ENCODE results near the gene CC2D2A. TPM values are rescaled to one million over a fixed set of nuclear protein-coding genes. Genes with fewer than 3 reads are reported as not detected.

Gene CC2D2A
- total RNA-seq, 1 donor from 2014 or later, result 24.0 TPM

- H3K4me1 Mint-ChIP-seq, result peaks cover 3% of the 10 kb centered on the region
- H3K4me3 Mint-ChIP-seq, result no peak overlapping the region
- H3K36me3 Mint-ChIP-seq, result peaks cover 34% of the 10 kb centered on the region
Measured at GRCh38 chr4:15541941-15542340, 72.3 kb downstream of the CC2D2A start.

GRCh38 chr4:15542760-15543159 lies 73.1 kb downstream of the CC2D2A start:
- TF ChIP-seq CTCF (IDR thresholded peaks at IDR 0.05; ENCODE audit: unreplicated experiment), result no peak
- H3K4me3 Mint-ChIP-seq, result no peak overlapping the region
- no peak overlapping the region for H3K27ac Mint-ChIP-seq
- peaks cover 34% of the 10 kb centered on the region for H3K36me3 Mint-ChIP-seq
- no peaks in the 10 kb centered on the region for H3K9me3 Mint-ChIP-seq
- no peaks in the 10 kb centered on the region for H3K27me3 Mint-ChIP-seq (ENCODE audit: low read depth)
- H3K4me1 Mint-ChIP-seq, result peaks cover 3% of the 10 kb centered on the region
- DNase-seq (ENCODE audit: low spot score in 2 of 2, unreplicated experiment in 2 of 2), result no peak

More at GRCh38 chr4:15541941-15542340, 72.3 kb downstream of the CC2D2A start:
- no peak for TF ChIP-seq CTCF (IDR thresholded peaks at IDR 0.05; ENCODE audit: unreplicated experiment)
- Mint-ChIP-seq H3K27ac (no peak overlapping the region), H3K9me3 (no peaks in the 10 kb centered on the region), H3K27me3 (ENCODE audit: low read depth) (no peaks in the 10 kb centered on the region)
- DNase-seq (ENCODE audit: low spot score in 2 of 2, unreplicated experiment in 2 of 2), result no peak

GRCh38 chr4:15543537-15544247 lies 74.0 kb downstream of the CC2D2A start:
- no peak for TF ChIP-seq CTCF (IDR thresholded peaks at IDR 0.05; ENCODE audit: unreplicated experiment)
- H3K27me3 Mint-ChIP-seq (ENCODE audit: low read depth), result no peaks in the 10 kb centered on the region
- peaks cover 3% of the 10 kb centered on the region for H3K4me1 Mint-ChIP-seq
- H3K36me3 Mint-ChIP-seq, result peaks cover 33% of the 10 kb centered on the region
- H3K27ac Mint-ChIP-seq, result no peak overlapping the region
- no peaks in the 10 kb centered on the region for H3K9me3 Mint-ChIP-seq
- no peak overlapping the region for H3K4me3 Mint-ChIP-seq
- no peak for DNase-seq (ENCODE audit: low spot score in 2 of 2, unreplicated experiment in 2 of 2)

GRCh38 chr4:15544248-15544729 lies 74.6 kb downstream of the CC2D2A start:
- Mint-ChIP-seq H3K27me3 (ENCODE audit: low read depth) (no peaks in the 10 kb centered on the region), H3K36me3 (peaks cover 33% of the 10 kb centered on the region), H3K9me3 (no peaks in the 10 kb centered on the region), H3K4me3 (no peak overlapping the region), H3K27ac (no peak overlapping the region), H3K4me1 (peaks cover 3% of the 10 kb centered on the region)
- TF ChIP-seq CTCF (IDR thresholded peaks at IDR 0.05; ENCODE audit: unreplicated experiment), result no peak
- no peak for DNase-seq (ENCODE audit: low spot score in 2 of 2, unreplicated experiment in 2 of 2)

GRCh38 chr4:15545371-15545770 lies 75.7 kb downstream of the CC2D2A start:
- Mint-ChIP-seq H3K4me3 (no peak overlapping the region), H3K4me1 (peaks cover 3% of the 10 kb centered on the region), H3K27me3 (ENCODE audit: low read depth) (no peaks in the 10 kb centered on the region), H3K27ac (no peak overlapping the region), H3K9me3 (no peaks in the 10 kb centered on the region), H3K36me3 (peaks cover 30% of the 10 kb centered on the region)
- DNase-seq (ENCODE audit: low spot score in 2 of 2, unreplicated experiment in 2 of 2), result no peak
- TF ChIP-seq CTCF (IDR thresholded peaks at IDR 0.05; ENCODE audit: unreplicated experiment), result no peak

Measured in mesothelial cell of epicardium (in vitro differentiated cells).